H9 (cell line): ENCODE data around the gene TUBB2B. TPM values are rescaled to one million over a fixed set of nuclear protein-coding genes. Genes with fewer than 3 reads are reported as not detected.
"Not testable (repeated sequence)": the region's sequence is repeated elsewhere in the genome, so short reads cannot be mapped to it uniquely, and the experiment has no call there.

Experiments
- DNase-seq: peaks from one replicate; pipeline ENCODE4 v3.0.0-alpha.2; 2017
- H2AFZ ChIP-seq: one replicate; pipeline ENCODE4 v1.6.1; 2013; ENCODE audit warnings: mild to moderate bottlenecking, low read length, control low read depth, moderate library complexity
- H2AK5ac ChIP-seq: 2 replicates; pipeline ENCODE4 v1.6.1; 2013; ENCODE audit warnings: low read length, control low read depth, mixed read lengths; ENCODE audit not compliant: insufficient read length
- H2BK120ac ChIP-seq: one replicate; pipeline ENCODE4 v1.6.1; 2013; ENCODE audit warnings: low read depth, mild to moderate bottlenecking, low read length, control low read depth, inconsistent platforms; ENCODE audit not compliant: poor library complexity, severe bottlenecking
- H2BK12ac ChIP-seq: 2 replicates; pipeline ENCODE4 v1.6.1; 2013; ENCODE audit warnings: low read length, control low read depth, mixed read lengths, low read depth; ENCODE audit not compliant: insufficient read length
- H2BK15ac ChIP-seq: 2 replicates; pipeline ENCODE4 v1.6.1; 2013; ENCODE audit warnings: low read depth, low read length, control low read depth
- H2BK20ac ChIP-seq: one replicate; pipeline ENCODE4 v1.6.1; 2013; ENCODE audit warnings: low read depth, mild to moderate bottlenecking, low read length, control low read depth, inconsistent platforms; ENCODE audit not compliant: poor library complexity, severe bottlenecking
- H2BK5ac ChIP-seq: 2 replicates; pipeline ENCODE4 v1.6.1; 2013; ENCODE audit warnings: low read length, control low read depth, mixed read lengths; ENCODE audit not compliant: insufficient read length
- H3K14ac ChIP-seq: 2 replicates; pipeline ENCODE4 v1.6.1; 2013; ENCODE audit warnings: low read length, control low read depth; ENCODE audit not compliant: insufficient read depth
- H3K18ac ChIP-seq: 2 replicates; pipeline ENCODE4 v1.6.1; 2013; ENCODE audit warnings: low read depth, mild to moderate bottlenecking, mixed read lengths, low read length, control low read depth; ENCODE audit not compliant: insufficient read length
- H3K23ac ChIP-seq: 2 replicates; pipeline ENCODE4 v1.6.1; 2013; ENCODE audit warnings: low read length, control low read depth, mixed read lengths, low read depth; ENCODE audit not compliant: insufficient read length
- H3K23me2 ChIP-seq: 2 replicates; pipeline ENCODE4 v1.6.1; 2013; ENCODE audit warnings: low read depth, mild to moderate bottlenecking, mixed read lengths, low read length, control low read depth; ENCODE audit not compliant: insufficient read length, poor library complexity, severe bottlenecking
- H3K27ac ChIP-seq: 2 replicates; pipeline ENCODE4 v1.5.1; 2013; ENCODE audit warnings: low read length, control low read depth, mixed read lengths, low read depth; ENCODE audit not compliant: insufficient read length
- H3K27me3 ChIP-seq: 2 replicates; pipeline ENCODE4 v1.6.1; 2013; ENCODE audit warnings: low read length, control low read depth, inconsistent platforms; ENCODE audit not compliant: insufficient read depth
- H3K4ac ChIP-seq: 2 replicates; pipeline ENCODE4 v1.6.1; 2013; ENCODE audit warnings: low read depth, mild to moderate bottlenecking, control low read depth, inconsistent platforms, low read length, moderate library complexity
- H3K4me1 ChIP-seq: 2 replicates; pipeline ENCODE4 v1.6.1; 2013; ENCODE audit warnings: low read length, control low read depth, inconsistent platforms; ENCODE audit not compliant: insufficient read depth
- H3K4me2 ChIP-seq: 2 replicates; pipeline ENCODE4 v1.6.1; 2013; ENCODE audit warnings: low read length, control low read depth, mixed read lengths; ENCODE audit not compliant: insufficient read length, insufficient read depth
- H3K56ac ChIP-seq: 2 replicates; pipeline ENCODE4 v1.6.1; 2013; ENCODE audit warnings: low read depth, mild to moderate bottlenecking, mixed read lengths, low read length, control low read depth; ENCODE audit not compliant: insufficient read length
- H3K79me1 ChIP-seq: 2 replicates; pipeline ENCODE4 v1.6.1; 2013; ENCODE audit warnings: low read depth, mild to moderate bottlenecking, moderate library complexity, low read length, control low read depth, inconsistent platforms; ENCODE audit not compliant: insufficient read depth, poor library complexity, severe bottlenecking
- H3K79me2 ChIP-seq: 2 replicates; pipeline ENCODE4 v1.6.1; 2013; ENCODE audit warnings: low read length, control low read depth, inconsistent platforms; ENCODE audit not compliant: insufficient read depth
- H3K9ac ChIP-seq: 2 replicates; pipeline ENCODE4 v1.6.1; 2013; ENCODE audit warnings: low read length, control low read depth, mixed read lengths; ENCODE audit not compliant: insufficient read length; ENCODE audit errors: extremely low read depth
- H3K9me3 ChIP-seq: one replicate; pipeline ENCODE4 v1.6.1; 2013; ENCODE audit warnings: low read depth, low read length, inconsistent platforms; ENCODE audit not compliant: control insufficient read depth
- H3T11ph ChIP-seq: one replicate; pipeline ENCODE4 v1.6.1; 2013; ENCODE audit warnings: mild to moderate bottlenecking, low read length, control low read depth, inconsistent platforms
- H4K20me1 ChIP-seq: one replicate; pipeline ENCODE4 v1.6.1; 2013; ENCODE audit not compliant: control insufficient read depth, insufficient read length, insufficient read depth
- H4K5ac ChIP-seq: 2 replicates; pipeline ENCODE4 v1.6.1; 2013; ENCODE audit warnings: low read depth, mild to moderate bottlenecking, mixed read lengths, low read length, control low read depth; ENCODE audit not compliant: insufficient read length
- H4K8ac ChIP-seq: replicated peaks from 2 replicates; pipeline ENCODE4 v1.6.1; 2013; ENCODE audit warnings: low read length, control low read depth, mixed read lengths, low read depth; ENCODE audit not compliant: insufficient read length
- H4K91ac ChIP-seq: 2 replicates; pipeline ENCODE4 v1.6.1; 2013; ENCODE audit warnings: low read depth, mild to moderate bottlenecking, moderate library complexity, mixed read lengths, low read length, control low read depth; ENCODE audit not compliant: insufficient read length
- H3K27ac Mint-ChIP-seq, 3 experiments: 2 replicates in 2 of 3; 3 replicates in 1 of 3; pipeline ENCODE4 v1.8.0; 2020 to 2021; ENCODE audit warnings: mixed read lengths in 3 of 3, mild to moderate bottlenecking in 1 of 3, moderate library complexity in 1 of 3
- H3K27me3 Mint-ChIP-seq: 2 replicates; pipeline ENCODE4 v1.8.0; 2021; ENCODE audit warnings: low read depth, mild to moderate bottlenecking, moderate library complexity, mixed read lengths
- H3K36me3 Mint-ChIP-seq, 3 experiments: 2 replicates in 2 of 3; 3 replicates in 1 of 3; pipeline ENCODE4 v1.8.0; 2020 to 2021; ENCODE audit warnings: low read depth in 3 of 3, mixed read lengths in 3 of 3; ENCODE audit not compliant: insufficient read depth in 1 of 3
- H3K4me1 Mint-ChIP-seq, 2 experiments: 2 replicates each; pipeline ENCODE4 v1.8.0; 2020; ENCODE audit warnings: mixed read lengths in 2 of 2
- H3K4me3 Mint-ChIP-seq, 2 experiments: 2 replicates in 1 of 2; 3 replicates in 1 of 2; pipeline ENCODE4 v1.8.0; 2020 to 2021; ENCODE audit warnings: mild to moderate bottlenecking in 2 of 2, mixed read lengths in 2 of 2, moderate library complexity in 1 of 2
- H3K9me3 Mint-ChIP-seq, 2 experiments: 2 replicates in 1 of 2; 3 replicates in 1 of 2; pipeline ENCODE4 v1.8.0; 2020; ENCODE audit warnings: mild to moderate bottlenecking in 2 of 2, mixed read lengths in 2 of 2, moderate library complexity in 1 of 2
- WGBS: extraction: QIAGEN DNeasy Blood & Tissue Kit; methylation state at CpG from one replicate; pipeline ENCODE4 v1.1.7; 2013; ENCODE audit warnings: missing lambda C conversion rate, low lambda C conversion rate, mixed read lengths; ENCODE audit not compliant: insufficient read length; ENCODE audit errors: extremely low coverage; 5-methylcytosine and 5-hydroxymethylcytosine counted together
- total RNA-seq: library from RNA; stranded (reverse); gene quantifications from 2 replicates; pipeline ENCODE4 v1.2.1, GENCODE V29; 2021
- TF ChIP-seq, protein P1 (sequence below): fragments of 200-600 bp; sonication (generic); conservative IDR thresholded peaks from 3 replicates; pipeline ENCODE4 v1.8.0; 2021; ENCODE audit warnings: antibody characterized with exemption, mild to moderate bottlenecking

Gene TUBB2B
- total RNA-seq, 1 experiment from 2014 or later = 320 TPM

DNA sequence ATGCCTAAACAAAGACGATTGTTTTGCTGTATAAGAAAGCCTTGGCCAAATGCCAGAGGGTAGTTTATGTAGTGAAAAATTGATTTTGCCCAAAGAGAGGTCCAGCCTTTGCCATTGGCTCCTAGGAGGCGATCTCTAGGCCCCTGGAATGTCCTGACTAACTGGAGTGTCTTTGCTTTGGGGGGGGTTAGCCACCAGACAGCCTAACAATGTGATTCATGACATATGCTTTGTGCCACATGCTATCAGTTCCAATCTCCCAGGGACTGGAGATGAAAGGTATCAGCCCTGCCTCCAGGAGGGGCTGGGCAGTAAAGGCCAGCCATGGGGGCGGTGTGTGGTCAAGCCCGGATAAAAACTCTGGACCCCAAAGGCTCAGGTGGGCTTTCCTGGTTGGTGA is 37.4 kb downstream of the TUBB2B start:
- no peak for DNase-seq
- no peak overlapping the region for H2BK12ac ChIP-seq
- no peak overlapping the region for H2BK15ac ChIP-seq
- peaks cover 0 to 6% of the 10 kb centered on the region in 2 experiments; a peak in 3 of 5 replicates for H3K9me3 Mint-ChIP-seq
- H3K27me3 Mint-ChIP-seq = no peaks in the 10 kb centered on the region
- no peak overlapping the region for H3K23ac ChIP-seq
- no peak overlapping the region for H3K14ac ChIP-seq
- no peaks in the 10 kb centered on the region for H3K27me3 ChIP-seq
- H2AK5ac ChIP-seq = no peak overlapping the region
- no peak overlapping the region for H2BK5ac ChIP-seq
- H3K27ac Mint-ChIP-seq = no peak overlapping the region
- H3K4ac ChIP-seq = no peak overlapping the region
- no peak overlapping the region for H3K4me2 ChIP-seq
- H3K4me1 Mint-ChIP-seq = peaks cover 15 to 16% of the 10 kb centered on the region in 2 experiments
- H2AFZ ChIP-seq = no peak overlapping the region
- no peak overlapping the region for H3K18ac ChIP-seq
- no peak overlapping the region for H4K91ac ChIP-seq
- TF ChIP-seq, protein P1, sequence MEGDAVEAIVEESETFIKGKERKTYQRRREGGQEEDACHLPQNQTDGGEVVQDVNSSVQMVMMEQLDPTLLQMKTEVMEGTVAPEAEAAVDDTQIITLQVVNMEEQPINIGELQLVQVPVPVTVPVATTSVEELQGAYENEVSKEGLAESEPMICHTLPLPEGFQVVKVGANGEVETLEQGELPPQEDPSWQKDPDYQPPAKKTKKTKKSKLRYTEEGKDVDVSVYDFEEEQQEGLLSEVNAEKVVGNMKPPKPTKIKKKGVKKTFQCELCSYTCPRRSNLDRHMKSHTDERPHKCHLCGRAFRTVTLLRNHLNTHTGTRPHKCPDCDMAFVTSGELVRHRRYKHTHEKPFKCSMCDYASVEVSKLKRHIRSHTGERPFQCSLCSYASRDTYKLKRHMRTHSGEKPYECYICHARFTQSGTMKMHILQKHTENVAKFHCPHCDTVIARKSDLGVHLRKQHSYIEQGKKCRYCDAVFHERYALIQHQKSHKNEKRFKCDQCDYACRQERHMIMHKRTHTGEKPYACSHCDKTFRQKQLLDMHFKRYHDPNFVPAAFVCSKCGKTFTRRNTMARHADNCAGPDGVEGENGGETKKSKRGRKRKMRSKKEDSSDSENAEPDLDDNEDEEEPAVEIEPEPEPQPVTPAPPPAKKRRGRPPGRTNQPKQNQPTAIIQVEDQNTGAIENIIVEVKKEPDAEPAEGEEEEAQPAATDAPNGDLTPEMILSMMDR = no peak
- H3K4me1 ChIP-seq = peaks cover 12% of the 10 kb centered on the region
- whole genome bisulfite sequencing = no CpG with 5 or more reads among the region's 4 CpGs
- H3K9me3 ChIP-seq = no peaks in the 10 kb centered on the region
- no peak overlapping the region for H3K56ac ChIP-seq
- no peak overlapping the region for H3K9ac ChIP-seq
- H3K36me3 Mint-ChIP-seq = peaks cover 5 to 8% (median 6%) of the 10 kb centered on the region in 3 experiments; a peak in 5 of 7 replicates
- no peak overlapping the region for H2BK120ac ChIP-seq
- H3K4me3 Mint-ChIP-seq = no peak overlapping the region
- no peaks in the 10 kb centered on the region for H3K23me2 ChIP-seq
- no peak overlapping the region for H3T11ph ChIP-seq
- no peaks in the 10 kb centered on the region for H3K79me1 ChIP-seq
- no peak overlapping the region for H2BK20ac ChIP-seq
- H3K79me2 ChIP-seq = no peaks in the 10 kb centered on the region
- H4K8ac ChIP-seq = no peak overlapping the region
- H4K20me1 ChIP-seq = no peaks in the 10 kb centered on the region
- H3K27ac ChIP-seq = no peak overlapping the region
- no peak overlapping the region for H4K5ac ChIP-seq

DNA sequence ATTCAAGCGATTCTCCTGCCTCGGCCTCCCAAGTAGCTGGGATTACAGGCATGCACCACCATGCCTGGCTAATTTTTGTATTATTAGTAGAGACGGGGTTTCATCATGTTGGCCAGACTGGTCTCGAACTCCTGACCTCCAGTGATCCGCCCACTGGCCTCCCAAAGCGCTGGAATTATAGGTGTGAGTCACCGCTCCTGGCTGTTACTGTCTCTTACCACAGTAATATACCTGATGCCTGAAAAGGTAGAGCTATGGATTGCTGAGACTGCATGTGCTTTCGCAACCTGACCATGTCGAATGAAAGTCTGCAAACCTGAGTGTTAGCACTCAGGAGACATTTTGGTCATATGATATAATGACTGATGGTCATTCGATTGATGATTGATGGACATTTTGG is 38.3 kb downstream of the TUBB2B start:
- H2BK5ac ChIP-seq, H3K56ac ChIP-seq, H3K79me2 ChIP-seq, H4K8ac ChIP-seq, H2AK5ac ChIP-seq, H3K14ac ChIP-seq, H3K27ac Mint-ChIP-seq, H3K27me3 ChIP-seq, H3K23me2 ChIP-seq, DNase-seq, H3K18ac ChIP-seq, H3K27me3 Mint-ChIP-seq, H3K4me1 ChIP-seq, H3K4me3 Mint-ChIP-seq, H4K5ac ChIP-seq, H2AFZ ChIP-seq, H2BK20ac ChIP-seq, H4K91ac ChIP-seq, H3K36me3 Mint-ChIP-seq, H3K9me3 Mint-ChIP-seq, H3K4me2 ChIP-seq, H3K79me1 ChIP-seq, H4K20me1 ChIP-seq, H2BK15ac ChIP-seq, H3T11ph ChIP-seq, H3K4ac ChIP-seq, H3K27ac ChIP-seq, H2BK12ac ChIP-seq, H2BK120ac ChIP-seq, H3K9ac ChIP-seq, H3K9me3 ChIP-seq, H3K23ac ChIP-seq: not testable (repeated sequence)
- no CpG with 5 or more reads among the region's 10 CpGs for WGBS
- peaks cover 15 to 16% of the 10 kb centered on the region in 2 experiments for H3K4me1 Mint-ChIP-seq
